GDM1 (cell line): ENCODE data around the gene SNPH.
A peak's percentile ranks its signal among the peaks of the same experiment; 100 is the strongest.

Experiments
- DNase-seq: peaks from one replicate; lab custom pipeline; 2025; lab: John Stamatoyannopoulos, UW

SNPH gene

GRCh38 chr20:1323830-1324597, 57.9 kb downstream of the SNPH start:
- DNase-seq: no peak

GRCh38 chr20:1324598-1325172, 58.6 kb downstream of the SNPH start:
- no peak for DNase-seq

DNA sequence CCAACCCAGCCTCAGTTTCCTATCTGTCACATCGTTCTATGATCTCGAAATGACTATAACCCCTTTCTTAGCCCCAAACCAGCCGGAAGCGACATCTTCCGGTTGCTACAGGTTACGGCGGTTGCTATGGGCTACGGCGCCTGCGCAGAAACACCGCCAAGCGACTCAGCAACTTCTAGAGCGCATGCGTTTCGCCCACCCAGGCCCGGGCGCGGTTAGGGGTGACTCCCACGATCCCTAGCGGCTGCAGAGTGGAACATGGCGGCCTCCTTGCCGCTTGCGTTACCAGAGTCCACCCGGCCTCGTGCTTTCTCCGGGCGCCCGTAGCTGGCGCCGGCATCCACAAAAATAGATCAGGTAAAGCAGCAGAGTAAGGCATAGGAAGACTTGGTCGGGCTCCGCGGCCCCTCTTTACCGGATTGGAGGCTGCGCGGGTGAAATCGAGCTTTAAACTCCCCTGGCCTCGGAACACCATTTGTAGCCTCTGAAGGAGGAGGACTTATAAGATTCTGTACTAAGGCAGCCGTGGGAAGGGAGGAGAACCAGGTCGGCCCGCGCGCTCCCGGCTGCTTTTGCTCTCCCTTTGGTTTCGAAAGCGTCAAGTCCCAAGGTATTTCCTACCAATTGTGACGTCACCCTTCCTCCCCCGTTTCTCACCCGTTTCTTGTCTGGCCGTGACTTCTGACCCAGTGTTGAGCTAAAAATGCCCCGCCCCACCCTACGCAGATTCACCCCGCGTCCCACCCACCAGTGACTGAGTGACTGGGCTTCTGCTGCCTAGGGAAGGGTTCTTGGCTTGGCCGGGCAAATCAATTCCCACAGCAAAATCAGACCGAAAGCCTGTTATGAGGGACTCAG, 59.3 kb downstream of the SNPH start:
- DNase-seq: peak; percentile 94

DNA sequence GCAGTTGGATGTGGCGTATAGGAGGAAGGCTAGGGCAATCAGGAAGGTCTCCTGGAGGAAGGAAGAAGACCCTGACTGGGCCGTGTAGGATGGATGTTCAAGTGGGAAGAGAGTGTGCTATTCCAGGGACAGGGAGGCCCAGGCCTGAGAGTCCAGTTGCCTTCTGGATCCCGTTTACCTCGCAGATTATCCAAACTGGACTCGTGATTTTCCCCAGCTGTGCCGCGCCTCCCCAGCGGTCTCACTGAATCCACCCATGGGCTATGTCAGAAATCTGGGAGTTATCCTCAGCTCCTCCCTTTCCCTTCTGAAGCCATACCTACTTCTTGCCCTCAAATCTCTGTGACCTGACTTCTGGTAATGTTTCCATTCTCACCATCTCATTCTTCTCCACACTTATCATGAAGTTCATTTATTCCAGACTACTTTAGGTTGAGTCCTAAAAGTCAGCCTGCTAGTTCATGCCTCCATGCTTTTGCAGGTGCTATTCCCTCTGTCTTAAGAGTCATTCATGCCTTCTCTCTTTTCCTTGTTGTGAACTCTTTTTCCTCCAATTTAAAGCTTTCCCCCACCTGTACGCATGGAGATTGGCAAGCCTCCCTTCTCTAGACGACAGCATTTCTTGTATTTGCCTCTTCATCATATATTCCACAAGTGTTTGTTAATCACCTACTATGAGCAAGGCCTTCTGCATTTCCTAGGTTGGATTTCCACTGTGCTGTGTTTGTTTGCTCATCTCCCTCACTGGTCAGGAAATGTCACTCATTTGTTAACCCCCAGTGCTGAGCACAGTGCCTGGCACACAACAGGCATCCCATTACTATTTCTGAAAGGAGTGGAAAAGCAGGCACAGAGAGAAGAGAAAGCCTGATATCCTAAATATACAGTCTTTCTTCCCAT, 60.2 kb downstream of the SNPH start:
- no peak for DNase-seq

DNA sequence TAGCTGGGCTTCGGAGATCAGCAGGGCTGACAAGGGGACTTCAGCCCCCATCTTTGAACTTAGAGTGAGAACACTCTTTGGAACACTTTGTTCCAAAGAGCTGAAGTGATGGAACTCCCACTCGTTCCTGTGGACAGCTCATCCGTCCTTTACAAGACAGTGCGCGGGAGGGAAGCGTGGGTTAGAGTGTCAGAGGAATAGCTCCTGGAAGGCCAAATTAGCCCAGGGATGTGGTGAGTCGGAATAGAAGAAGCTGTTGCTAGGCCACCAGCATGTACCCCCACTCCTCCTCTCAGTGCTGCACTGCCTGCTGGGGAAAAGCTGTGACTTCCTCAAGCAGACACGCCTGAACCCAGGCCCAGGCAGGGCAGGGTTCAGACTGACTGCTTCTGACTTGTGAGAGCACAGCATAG, 61.2 kb downstream of the SNPH start:
- DNase-seq: no peak

- no peak for DNase-seq
Measured at GRCh38 chr20:1327827-1328679, 62.0 kb downstream of the SNPH start.

- DNase-seq: no peak
Measured at GRCh38 chr20:1328680-1329330, 62.7 kb downstream of the SNPH start, which contains the start of gene SDCBP2. TSS of gene SDCBP2 (minus strand) at chr20:1329139. CDS start at chr20:1320416, 8,723 bp downstream.

DNA sequence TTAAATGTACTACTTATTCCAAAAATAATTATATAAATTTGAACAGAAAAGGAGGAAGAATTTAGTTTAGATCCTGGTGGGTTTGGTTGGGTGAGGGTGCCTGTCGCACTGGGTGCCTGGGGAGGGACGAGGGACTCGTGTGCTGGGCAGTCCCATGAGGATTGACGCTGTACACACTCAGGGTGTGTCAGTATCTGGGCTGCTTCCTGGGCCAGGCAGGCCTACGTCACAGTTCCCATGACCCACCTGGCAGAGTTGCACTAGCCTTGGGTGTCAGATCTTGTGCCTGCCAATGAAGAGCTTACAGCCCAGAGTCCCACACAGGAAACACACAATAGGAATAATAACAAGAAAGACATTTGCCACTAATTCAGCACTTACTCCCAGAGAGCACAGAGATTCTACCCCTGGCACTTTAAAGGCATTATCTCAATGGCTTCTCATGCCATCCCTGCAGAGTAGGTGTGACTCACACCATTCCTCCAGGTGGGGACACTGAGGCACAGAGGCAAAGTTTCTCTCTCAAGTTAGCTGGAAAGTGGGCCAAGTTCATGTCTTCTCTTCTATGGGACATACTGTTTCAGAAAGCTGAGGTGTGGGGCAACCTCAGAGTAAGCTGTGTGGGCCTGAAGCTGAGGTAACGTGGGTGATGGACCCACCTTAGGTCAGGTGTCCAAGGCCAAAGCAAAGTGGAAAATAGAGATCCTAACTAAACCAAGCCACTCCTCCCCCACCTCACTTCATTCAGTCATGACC, 64.2 kb downstream of the SNPH start:
- DNase-seq: no peak

DNA sequence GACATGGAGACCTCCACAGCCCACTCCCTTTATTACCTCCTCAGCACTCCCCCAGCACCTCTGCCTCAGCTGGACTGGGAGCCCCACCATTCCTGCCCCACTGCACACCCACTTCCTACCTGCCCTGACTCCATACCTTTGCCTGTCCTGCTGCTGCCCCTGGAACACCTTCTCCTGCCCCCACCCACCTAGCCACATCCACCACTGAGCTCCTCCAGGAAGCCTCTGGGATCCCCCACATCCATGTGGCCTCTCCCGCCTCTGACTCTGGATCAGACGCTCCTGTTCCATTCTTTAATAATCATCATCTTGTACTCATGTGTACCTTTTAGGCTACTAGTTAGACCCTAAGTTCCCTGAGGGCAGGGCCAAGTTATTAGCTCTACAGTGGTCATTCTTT, 65.0 kb downstream of the SNPH start:
- DNase-seq: no peak

- no peak for DNase-seq
Measured at GRCh38 chr20:1331801-1332453, 65.8 kb downstream of the SNPH start.

GRCh38 chr20:1332749-1333300, 66.7 kb downstream of the SNPH start:
- no peak for DNase-seq

- no peak for DNase-seq
Measured at GRCh38 chr20:1333462-1334369, 67.6 kb downstream of the SNPH start.

GRCh38 chr20:1334370-1334731, 68.3 kb downstream of the SNPH start:
- DNase-seq: no peak

GRCh38 chr20:1334761-1335160, 68.7 kb downstream of the SNPH start:
- no peak for DNase-seq

DNA sequence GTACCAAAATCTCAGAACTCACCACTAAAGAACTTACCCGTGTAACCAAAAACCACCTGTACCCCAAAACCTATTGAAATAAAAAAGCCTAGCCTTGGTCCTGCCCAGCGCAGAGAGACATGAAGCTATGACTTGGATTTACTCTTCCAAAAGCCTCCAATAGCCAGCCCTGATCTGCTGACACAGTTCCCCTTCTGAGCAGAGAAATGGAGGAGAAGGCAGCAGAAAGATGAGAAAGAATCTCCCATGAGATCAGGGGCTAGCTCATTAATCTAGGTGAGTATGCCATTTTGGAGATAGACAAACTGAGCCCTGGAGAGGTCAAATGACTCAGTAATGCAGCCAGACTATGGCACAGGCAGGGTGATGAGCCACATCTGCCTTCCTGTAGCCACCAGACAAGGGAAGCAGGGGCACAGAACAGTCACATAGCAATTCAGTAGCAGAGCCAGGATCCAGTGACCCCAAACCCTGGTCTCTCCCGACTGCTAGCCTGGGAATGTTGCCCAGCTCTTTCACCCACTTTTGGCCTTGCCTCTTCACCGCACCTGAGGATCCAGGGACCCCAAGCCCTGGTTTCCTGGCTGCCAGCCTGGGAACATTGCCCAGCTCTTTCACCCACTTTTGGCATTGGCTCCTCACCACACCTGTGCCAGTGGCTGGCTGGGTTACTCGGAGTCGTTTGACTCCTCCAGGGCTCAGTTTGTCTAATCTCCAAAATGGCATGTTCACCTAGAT, 70.0 kb downstream of the SNPH start:
- no peak for DNase-seq

- DNase-seq: no peak
Measured at GRCh38 chr20:1336699-1337367, 70.7 kb downstream of the SNPH start.
